HCT116 (cell line): ENCODE measurements around the gene BCR. TPM values are rescaled to one million over a fixed set of nuclear protein-coding genes. Genes with fewer than 3 reads are reported as not detected.

ENCODE experiments used
- ATAC-seq: fragments of 200-7000 bp; cut with Tn5 transposase; 2 replicates; pipeline ENCODE4 v1.9.1; 2020; ENCODE audit warnings: mild to moderate bottlenecking, moderate library complexity
- BruUV-seq: library from RNA; stranded (reverse); fragments of 400-500 nt; replicated peaks from 2 replicates; lab custom pipeline; 2021; lab: Mats Ljungman, UMichigan
- CTCF ChIA-PET: fragments of 300-600 bp; sonication (Branson Sonifier 250); formaldehyde crosslinking; loops from one replicate; lab custom pipeline; 2021; ENCODE audit warnings: antibody characterized with exemption; lab: Charles Lee
- POLR2A ChIA-PET: fragments of 300-600, 350-600 bp; sonication (Branson Sonifier 250); formaldehyde crosslinking; loops from one replicate; lab custom pipeline; 2021; ENCODE audit warnings: antibody characterized with exemption; lab: Charles Lee
- RAD21 ChIA-PET, 2 experiments: fragments of 300-600 bp; sonication (Branson Sonifier 250); formaldehyde crosslinking; loops; one replicate each; lab custom pipeline; 2023; ENCODE audit warnings: low total read pairs in 2 of 2; ENCODE audit not compliant: uncharacterized antibody in 2 of 2, unreplicated experiment in 2 of 2, low non-redundant PET in 1 of 2; lab: Charles Lee
- DNase-seq: peaks from one replicate; pipeline ENCODE4 v3.0.0-alpha.2; 2010; ENCODE audit warnings: low read depth, low spot score
- H2AFZ ChIP-seq: fragments of 200-600 bp; shearing (Covaris generic), sonication (generic); 2 replicates; pipeline ENCODE4 v1.6.1; 2017; ENCODE audit warnings: low read depth, mixed run types, mixed read lengths, antibody characterized with exemption, low read length; ENCODE audit not compliant: poor library complexity, severe bottlenecking
- H3K27ac ChIP-seq: 2 replicates; pipeline ENCODE4 v1.5.1; 2012; ENCODE audit warnings: low read depth, low read length
- H3K27me3 ChIP-seq: fragments of 200-600 bp; sonication (generic); 2 replicates; pipeline ENCODE4 v1.6.1; 2016; ENCODE audit warnings: mixed run types, low read length, mixed read lengths; ENCODE audit not compliant: insufficient read depth
- H3K36me3 ChIP-seq, 2 experiments: fragments of 200-500 bp in 1 of 2; fragments of 200-600 bp in 1 of 2; sonication (Bioruptor generic) in 1 of 2; sonication (generic) in 1 of 2; 2 replicates each; pipeline versions ENCODE4 v1.5.1 to v1.6.1; 2014 to 2016; ENCODE audit warnings: low read length in 2 of 2, inconsistent platforms in 1 of 2, mixed read lengths in 1 of 2, mixed run types in 1 of 2; ENCODE audit not compliant: insufficient read depth in 2 of 2, control insufficient read depth in 1 of 2
- H3K4me1 ChIP-seq, 2 experiments: fragments of 200-600 bp in 1 of 2; sonication (generic) in 1 of 2; 2 replicates each; pipeline versions ENCODE4 v1.5.1 to v1.6.1; 2012 to 2017; ENCODE audit warnings: low read length in 2 of 2, inconsistent platforms in 1 of 2, mild to moderate bottlenecking in 1 of 2, mixed read lengths in 1 of 2, mixed run types in 1 of 2, moderate library complexity in 1 of 2; ENCODE audit not compliant: insufficient read depth in 2 of 2, control insufficient read depth in 1 of 2
- H3K4me2 ChIP-seq: fragments of 200-600 bp; sonication (generic); 2 replicates; pipeline ENCODE4 v1.6.1; 2017; ENCODE audit warnings: mixed run types, low read length, mixed read lengths
- H3K4me3 ChIP-seq, 2 experiments: fragments of 200-600 bp in 1 of 2; sonication (generic) in 1 of 2; replicated peaks in 1 of 2; 2 replicates each; pipeline ENCODE4 v1.5.1; 2011 to 2016; ENCODE audit warnings: low read length in 2 of 2, control low read depth in 1 of 2, low read depth in 1 of 2, mild to moderate bottlenecking in 1 of 2, mixed read lengths in 1 of 2, mixed run types in 1 of 2
- H3K79me2 ChIP-seq: fragments of 200-600 bp; sonication (generic); 2 replicates; pipeline ENCODE4 v1.6.1; 2017; ENCODE audit warnings: mild to moderate bottlenecking, mixed run types, low read length, moderate library complexity, mixed read lengths; ENCODE audit not compliant: insufficient read depth
- H3K9ac ChIP-seq: fragments of 200-600 bp; sonication (generic); 2 replicates; pipeline ENCODE4 v1.6.1; 2016; ENCODE audit warnings: low read length, mixed read lengths
- H3K9me2 ChIP-seq: fragments of 200-600 bp; sonication (generic), shearing (Covaris generic); 2 replicates; pipeline ENCODE4 v1.6.1; 2017; ENCODE audit warnings: mixed run types, mild to moderate bottlenecking, moderate library complexity; ENCODE audit not compliant: insufficient read depth
- H3K9me3 ChIP-seq, 2 experiments: fragments of 200-500 bp in 1 of 2; fragments of 200-600 bp in 1 of 2; sonication (Bioruptor generic) in 1 of 2; sonication (generic) in 1 of 2; 2 replicates each; pipeline ENCODE4 v1.6.1; 2014 to 2017; ENCODE audit warnings: low read length in 2 of 2, mixed read lengths in 2 of 2, inconsistent platforms in 1 of 2, low read depth in 1 of 2, mild to moderate bottlenecking in 1 of 2, mixed run types in 1 of 2, moderate library complexity in 1 of 2; ENCODE audit not compliant: control insufficient read depth in 1 of 2, insufficient read depth in 1 of 2
- H4K20me1 ChIP-seq: fragments of 200-600 bp; sonication (generic), shearing (Covaris generic); 2 replicates; pipeline ENCODE4 v1.6.1; 2017; ENCODE audit warnings: mixed run types, mild to moderate bottlenecking, moderate library complexity; ENCODE audit not compliant: insufficient read depth
- EZH2phosphoT487 ChIP-seq: fragments of 200-600 bp; IDR thresholded peaks from 2 replicates; pipeline ENCODE4 v1.6.1; 2018; ENCODE audit warnings: antibody characterized with exemption, borderline replicate concordance
- SRF ChIP-seq: IDR thresholded peaks from 2 replicates; pipeline ENCODE4 v1.6.1; 2012; ENCODE audit warnings: low read depth
- intact Hi-C: fragments of 100-400 bp; cut with micrococcal nuclease; formaldehyde crosslinking; loops from 2 replicates; pipeline ENCODE4 v1.10.0; 2022
- total RNA-seq: library from RNA; stranded (reverse); gene quantifications from one replicate; pipeline ENCODE4 v1.2.1, GENCODE V29; 2021; ENCODE audit not compliant: unreplicated experiment
- TF ChIP-seq, protein P1 (sequence below): IDR thresholded peaks from 2 replicates; pipeline ENCODE4 v1.6.1; 2011; ENCODE audit warnings: mild to moderate bottlenecking, low read length, moderate library complexity; ENCODE audit not compliant: insufficient replicate concordance; ENCODE audit errors: extremely low read depth
- TF ChIP-seq, protein P2 (sequence below), 3 experiments: fragments of 200-600 bp in 1 of 3; sonication (generic) in 1 of 3; IDR thresholded peaks in 2 of 3; conservative IDR thresholded peaks in 1 of 3; 2 replicates each; pipeline ENCODE4 v1.5.1; 2012 to 2017; ENCODE audit warnings: low read depth in 2 of 3, low read length in 2 of 3, antibody characterized with exemption in 1 of 3, borderline replicate concordance in 1 of 3, control low read depth in 1 of 3, mild to moderate bottlenecking in 1 of 3, mixed read lengths in 1 of 3, mixed run types in 1 of 3, moderate library complexity in 1 of 3; ENCODE audit not compliant: insufficient read depth in 1 of 3

Gene BCR
- total RNA-seq, 1 experiment from 2014 or later = 39.7 TPM

GRCh38 chr22:23221351-23221804 lies 41.1 kb downstream of the BCR start:
- Histone ChIP-seq H3K4me2 (no peak overlapping the region), H3K36me3 (no peaks in the 10 kb centered on the region), H2AFZ (no peak overlapping the region), H3K79me2 (peaks cover 94% of the 10 kb centered on the region), H4K20me1 (no peaks in the 10 kb centered on the region; the same call in 1 of the 2 replicates), H3K9me2 (no peaks in the 10 kb centered on the region), H3K9ac (no peak overlapping the region), H3K27me3 (no peaks in the 10 kb centered on the region), H3K9me3 (no peaks in the 10 kb centered on the region), H3K4me1 (peaks cover 23 to 35% of the 10 kb centered on the region in 2 experiments), H3K4me3 (no peak overlapping the region), H3K27ac (no peak overlapping the region)
- intact Hi-C loops = no loop called here
- POLR2A ChIA-PET = no interaction called here
- no TSS peak for BruUV-seq
- TF ChIP-seq SRF (no peak), EZH2phosphoT487 (no peak)
- TF ChIP-seq, protein P1, sequence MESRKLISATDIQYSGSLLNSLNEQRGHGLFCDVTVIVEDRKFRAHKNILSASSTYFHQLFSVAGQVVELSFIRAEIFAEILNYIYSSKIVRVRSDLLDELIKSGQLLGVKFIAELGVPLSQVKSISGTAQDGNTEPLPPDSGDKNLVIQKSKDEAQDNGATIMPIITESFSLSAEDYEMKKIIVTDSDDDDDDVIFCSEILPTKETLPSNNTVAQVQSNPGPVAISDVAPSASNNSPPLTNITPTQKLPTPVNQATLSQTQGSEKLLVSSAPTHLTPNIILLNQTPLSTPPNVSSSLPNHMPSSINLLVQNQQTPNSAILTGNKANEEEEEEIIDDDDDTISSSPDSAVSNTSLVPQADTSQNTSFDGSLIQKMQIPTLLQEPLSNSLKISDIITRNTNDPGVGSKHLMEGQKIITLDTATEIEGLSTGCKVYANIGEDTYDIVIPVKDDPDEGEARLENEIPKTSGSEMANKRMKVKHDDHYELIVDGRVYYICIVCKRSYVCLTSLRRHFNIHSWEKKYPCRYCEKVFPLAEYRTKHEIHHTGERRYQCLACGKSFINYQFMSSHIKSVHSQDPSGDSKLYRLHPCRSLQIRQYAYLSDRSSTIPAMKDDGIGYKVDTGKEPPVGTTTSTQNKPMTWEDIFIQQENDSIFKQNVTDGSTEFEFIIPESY = no peak
- TF ChIP-seq, protein P2, sequence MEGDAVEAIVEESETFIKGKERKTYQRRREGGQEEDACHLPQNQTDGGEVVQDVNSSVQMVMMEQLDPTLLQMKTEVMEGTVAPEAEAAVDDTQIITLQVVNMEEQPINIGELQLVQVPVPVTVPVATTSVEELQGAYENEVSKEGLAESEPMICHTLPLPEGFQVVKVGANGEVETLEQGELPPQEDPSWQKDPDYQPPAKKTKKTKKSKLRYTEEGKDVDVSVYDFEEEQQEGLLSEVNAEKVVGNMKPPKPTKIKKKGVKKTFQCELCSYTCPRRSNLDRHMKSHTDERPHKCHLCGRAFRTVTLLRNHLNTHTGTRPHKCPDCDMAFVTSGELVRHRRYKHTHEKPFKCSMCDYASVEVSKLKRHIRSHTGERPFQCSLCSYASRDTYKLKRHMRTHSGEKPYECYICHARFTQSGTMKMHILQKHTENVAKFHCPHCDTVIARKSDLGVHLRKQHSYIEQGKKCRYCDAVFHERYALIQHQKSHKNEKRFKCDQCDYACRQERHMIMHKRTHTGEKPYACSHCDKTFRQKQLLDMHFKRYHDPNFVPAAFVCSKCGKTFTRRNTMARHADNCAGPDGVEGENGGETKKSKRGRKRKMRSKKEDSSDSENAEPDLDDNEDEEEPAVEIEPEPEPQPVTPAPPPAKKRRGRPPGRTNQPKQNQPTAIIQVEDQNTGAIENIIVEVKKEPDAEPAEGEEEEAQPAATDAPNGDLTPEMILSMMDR (IDR thresholded peaks at IDR 0.05 in 2 of 3, conservative IDR thresholded peaks at IDR 0.05 in 1 of 3; ENCODE audit: borderline replicate concordance in 1 of 3, insufficient read depth in 1 of 3, low read depth in 2 of 3, low read length in 2 of 3) = no peak
- RAD21 ChIA-PET = no interaction called here
- DNase-seq (no peak), ATAC-seq (no peak)
- CTCF ChIA-PET = no interaction called here
